Globus pallidus (tissue), 1 donor: ENCODE data around the gene CST6.

Experiments used
- DNase-seq: peaks from one replicate; pipeline ENCODE4 v3.0.0-alpha.2; 2015; ENCODE audit warnings: low spot score

CST6 gene

DNA sequence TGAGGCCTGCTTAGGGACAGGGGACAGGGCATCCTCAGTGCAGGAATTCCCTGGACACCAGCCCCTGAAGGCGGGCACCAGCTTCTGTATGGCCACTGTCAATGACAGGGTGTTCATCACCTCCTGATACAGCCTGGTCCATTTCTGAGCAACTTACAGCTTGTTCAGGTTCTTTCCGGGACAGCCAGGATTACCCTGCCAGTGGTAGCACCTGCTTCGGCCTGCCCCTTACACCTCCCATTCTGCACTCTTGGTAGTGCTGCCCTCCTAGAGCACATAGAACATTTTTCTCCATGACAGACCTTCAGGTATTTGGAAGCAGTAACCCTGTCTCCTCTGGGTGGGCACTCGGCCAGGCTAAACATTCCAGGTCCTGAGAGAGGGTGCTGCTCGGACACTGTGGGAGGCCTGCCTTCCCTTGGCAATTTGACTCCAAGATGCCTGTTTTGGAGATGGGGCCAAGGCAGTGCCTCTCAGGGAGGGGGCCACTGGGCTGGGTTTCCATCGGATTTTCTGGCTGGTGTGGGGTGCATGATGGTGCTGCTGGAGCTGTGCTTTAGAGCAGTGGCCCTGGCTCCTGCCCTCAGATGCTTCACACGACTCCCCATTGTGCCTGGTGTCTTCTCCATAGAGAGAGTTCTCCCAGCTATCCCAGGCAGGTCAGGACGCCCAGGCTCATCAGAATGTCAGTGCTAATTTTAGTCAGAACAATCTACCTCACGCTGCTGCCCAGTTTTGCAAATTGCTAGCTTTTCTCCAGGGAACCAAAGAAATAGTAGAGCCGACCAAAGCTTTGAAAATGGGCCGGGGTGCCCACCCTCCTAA is 35.9 kb downstream of the CST6 start:
- no peak for DNase-seq

DNA sequence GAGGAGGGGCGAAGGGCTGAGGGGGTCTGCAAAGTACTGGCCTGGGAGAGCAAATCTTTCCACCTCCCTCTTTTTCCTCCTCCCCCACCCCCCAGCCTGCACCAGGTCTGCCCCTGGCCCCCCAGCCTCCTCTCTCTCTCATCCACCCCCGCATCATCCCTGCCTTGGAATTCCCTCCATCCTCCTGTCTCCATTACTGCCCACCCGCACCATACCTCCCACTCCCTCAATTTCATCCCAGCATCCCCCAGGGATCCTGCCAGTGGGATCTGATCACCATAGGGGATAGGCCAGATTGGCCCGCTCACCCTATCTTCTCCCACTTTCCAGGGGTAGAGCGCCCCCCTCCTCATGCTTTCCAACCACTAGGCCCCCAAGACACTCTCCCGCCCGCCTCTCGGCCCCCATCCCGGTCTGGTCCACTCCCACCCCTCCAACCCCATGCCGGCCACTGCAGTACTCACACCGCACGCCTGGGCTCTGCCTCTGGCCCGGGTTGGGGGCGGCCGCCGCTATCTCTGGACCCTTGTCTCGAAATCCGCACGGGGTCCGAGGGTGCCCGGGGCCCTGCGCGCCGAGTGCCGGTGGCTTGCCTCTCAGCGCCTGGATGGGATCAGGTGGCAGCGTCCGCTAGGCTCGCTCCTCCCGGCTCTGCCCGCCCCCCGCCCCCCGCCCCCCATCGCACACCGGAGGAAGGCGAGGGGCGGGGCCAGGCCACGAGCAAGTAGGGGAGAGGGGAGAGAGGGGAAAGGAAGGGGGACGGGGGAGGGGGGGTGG is 36.9 kb downstream of the CST6 start, which contains the start of gene GAL3ST3:
Gene GAL3ST3 (minus strand): TSS at position 615 of the 777 bp plus-strand sequence. CDS start 3,746 bp downstream, outside the sequence.
- DNase-seq: no peak

DNA sequence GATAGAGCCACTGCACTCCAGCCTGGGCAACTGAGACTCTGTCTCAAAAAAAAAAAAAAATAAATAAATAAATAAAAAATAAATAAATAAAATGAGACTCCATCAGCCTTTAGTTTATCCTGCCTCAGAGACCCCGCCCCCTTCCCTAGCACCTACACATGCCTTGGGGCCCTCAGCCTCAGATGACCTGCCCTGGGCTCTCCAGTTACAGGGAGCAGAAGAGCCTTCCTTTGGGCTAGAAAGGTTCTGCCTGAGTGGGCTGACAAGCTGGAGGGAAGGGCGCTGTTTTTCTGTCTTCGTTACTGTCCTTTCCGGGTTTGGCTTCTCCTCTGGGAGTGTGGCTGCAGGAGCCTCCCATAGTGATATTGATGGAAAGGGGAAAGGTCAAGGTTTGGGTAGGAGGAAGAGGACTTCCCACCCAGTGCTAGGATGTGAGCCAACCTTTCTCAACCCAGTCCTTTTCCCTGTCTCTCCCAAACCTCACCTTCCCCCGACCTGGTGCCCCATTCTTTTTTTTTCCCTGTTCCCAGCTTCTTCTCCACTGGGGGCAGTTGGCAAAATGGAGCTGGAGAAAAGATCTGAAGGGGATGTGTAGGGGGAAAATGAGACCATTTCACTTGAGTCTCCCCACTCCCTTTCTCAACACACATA is 38.9 kb downstream of the CST6 start:
- DNase-seq: no peak

DNA sequence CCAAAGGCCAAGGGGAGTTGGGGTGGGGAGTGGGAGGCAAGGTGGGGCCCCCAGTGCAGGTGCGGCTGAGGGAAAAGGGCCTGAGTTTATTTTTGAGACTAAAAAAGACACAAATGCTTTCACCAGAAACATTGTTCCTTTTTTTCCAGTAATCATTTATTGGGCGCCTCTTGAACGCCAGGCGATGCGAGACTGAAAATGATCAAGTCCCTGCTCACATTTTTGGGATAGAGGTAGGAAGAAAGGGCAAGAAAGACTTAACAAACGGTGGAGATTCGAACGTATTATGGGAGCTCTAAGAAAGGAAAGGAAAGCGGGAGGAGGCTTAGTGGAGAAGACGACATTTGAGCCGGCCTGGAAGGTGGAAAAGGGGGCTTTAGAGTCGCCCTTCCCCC is 39.6 kb downstream of the CST6 start:
- DNase-seq: no peak

DNA sequence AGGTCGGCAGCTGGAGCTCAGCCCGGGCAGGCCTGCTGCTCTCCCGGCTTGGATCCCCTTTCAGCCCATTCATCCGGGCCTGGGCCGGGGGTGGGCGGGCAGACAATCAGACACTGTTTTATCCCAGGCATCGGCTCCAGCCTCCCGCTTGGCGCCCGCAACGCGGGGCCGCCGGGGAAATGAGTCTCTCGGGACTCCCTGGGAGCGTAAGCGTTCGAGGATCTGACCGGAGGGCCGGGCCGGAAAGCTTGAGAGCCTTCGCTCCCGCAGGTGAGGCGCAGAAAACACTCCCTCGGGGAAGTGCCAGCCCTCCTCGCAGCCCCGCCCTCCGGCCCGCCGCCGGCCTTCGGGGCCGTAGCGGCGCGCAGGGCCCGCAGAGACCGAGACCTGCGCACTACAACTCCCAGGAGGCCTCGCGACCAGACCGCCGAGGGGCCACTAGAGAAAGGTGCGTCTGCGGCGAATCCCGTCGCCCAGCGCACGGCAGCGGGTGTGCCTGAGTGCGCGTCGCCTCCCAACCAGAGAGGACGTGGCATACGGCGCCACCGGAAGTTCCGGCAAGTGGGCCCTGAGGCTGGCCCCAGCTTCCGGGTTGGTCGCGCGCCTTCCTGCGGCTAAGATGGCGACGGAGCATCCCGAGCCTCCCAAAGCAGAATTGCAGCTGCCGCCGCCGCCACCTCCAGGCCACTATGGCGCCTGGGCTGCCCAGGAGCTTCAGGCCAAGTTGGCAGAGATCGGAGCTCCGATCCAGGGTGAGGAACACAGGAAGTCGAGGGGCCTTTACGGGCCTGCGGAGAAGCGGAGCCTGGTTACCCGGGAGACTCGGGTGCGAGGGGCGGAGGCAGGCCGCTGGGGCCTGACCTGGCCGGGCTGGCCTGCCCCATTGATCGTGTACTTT is 40.2 kb downstream of the CST6 start, which contains the start of gene SF3B2:
Gene SF3B2 (plus strand): TSS at position 599 of the 898 bp plus-strand sequence. CDS start 21 bp downstream, at position 620.
- DNase-seq: peak; percentile 99

DNA sequence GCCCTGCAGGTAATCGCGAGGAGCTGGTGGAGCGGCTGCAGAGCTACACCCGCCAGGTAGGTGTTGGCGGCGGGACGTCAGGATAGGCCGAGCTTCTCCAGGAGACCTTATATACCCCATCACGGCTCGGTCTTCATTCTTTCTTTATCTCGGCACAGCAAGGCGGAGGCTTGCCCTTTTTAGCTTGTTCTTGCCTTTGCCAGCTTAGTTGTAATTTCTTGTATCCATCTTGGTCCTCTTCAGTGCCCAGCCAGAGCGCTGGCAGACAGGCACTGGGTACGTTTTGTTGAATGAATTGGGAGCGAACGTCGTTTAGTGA is 40.8 kb downstream of the CST6 start:
- no peak for DNase-seq

DNA sequence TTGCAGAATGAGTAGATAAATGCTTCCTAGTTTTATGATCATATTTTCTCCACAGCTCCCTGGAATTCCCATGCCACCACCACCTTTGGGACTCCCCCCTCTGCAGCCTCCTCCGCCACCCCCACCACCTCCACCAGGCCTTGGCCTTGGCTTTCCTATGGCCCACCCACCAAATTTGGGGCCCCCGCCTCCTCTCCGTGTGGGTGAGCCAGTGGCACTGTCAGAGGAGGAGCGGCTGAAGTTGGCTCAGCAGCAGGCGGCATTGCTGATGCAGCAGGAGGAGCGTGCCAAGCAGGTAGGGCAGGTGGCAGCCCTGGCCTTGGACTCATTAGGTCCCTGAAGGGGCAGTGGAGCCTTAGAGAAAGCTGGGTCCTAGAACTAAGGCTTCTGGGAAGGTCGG is 43.2 kb downstream of the CST6 start:
- no peak for DNase-seq

DNA sequence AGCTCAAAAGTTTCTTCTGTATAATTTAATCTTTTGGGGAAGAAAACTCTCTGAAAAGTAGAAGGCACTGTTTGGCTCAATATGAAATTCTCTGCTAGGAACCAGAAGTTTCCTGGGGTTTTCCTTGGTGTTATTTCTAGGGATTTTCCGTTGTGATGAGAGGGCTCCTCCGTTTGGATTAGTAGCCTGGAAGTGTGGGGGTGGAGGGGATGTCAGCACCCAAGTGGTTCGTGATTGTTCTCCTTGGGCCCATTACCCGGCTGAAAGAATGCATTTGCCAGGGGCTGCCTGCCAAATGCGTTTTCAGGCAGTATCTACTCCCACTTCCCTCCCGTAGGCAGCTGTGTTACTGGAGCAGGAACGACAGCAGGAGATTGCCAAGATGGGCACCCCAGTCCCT is 44.7 kb downstream of the CST6 start:
- DNase-seq: no peak

DNA sequence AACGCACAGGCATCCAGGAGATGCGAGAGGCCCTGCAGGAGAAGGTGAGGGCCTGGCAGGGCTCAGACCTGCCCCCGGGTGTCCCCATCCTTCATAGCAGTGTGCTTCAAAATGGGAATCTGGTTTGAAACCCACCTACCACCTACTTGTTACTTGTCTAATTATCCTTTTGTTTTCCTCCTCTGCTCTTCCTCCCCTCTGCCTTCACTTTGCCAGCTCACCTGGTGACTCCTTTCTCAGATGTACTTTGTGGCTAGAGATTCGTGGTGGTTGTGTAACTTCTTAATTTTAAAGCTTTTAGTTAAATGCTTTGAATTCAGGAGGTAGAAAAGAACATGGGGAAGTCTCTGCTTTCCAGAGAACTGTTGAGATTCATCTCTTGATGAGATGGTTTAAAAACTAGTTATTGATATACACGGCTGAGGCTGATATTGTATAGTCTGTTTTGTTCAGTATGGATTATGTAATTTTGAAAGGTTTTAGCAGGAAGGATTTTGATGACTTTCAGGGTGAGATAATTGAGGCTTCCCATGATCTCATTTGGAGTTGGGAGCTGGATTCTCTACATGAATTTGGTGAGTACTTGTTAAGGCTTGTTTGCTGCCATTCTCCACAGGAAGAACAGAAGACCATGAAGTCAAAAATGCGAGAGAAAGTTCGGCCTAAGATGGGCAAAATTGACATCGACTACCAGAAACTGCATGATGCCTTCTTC is 48.3 kb downstream of the CST6 start:
- DNase-seq: no peak

DNA sequence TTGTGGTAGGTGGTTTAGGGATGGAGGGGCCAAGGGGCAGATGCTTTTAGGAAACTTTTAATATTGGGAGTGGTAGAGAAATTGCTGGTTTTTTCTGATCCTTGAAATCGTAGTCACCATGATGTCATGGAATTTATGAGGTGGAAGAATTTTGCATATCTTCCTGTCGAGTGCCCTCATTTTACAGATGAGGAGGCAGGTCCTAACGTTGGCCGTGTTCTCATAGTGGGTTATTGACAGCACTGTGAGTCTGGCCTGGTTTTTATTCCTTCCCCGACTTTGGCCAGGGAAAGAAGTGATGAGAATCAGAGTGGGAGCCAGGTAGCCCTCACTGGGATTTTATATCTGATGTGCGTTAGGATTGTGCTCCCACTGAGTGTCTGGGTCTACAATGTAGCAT is 49.5 kb downstream of the CST6 start:
- DNase-seq: no peak

DNA sequence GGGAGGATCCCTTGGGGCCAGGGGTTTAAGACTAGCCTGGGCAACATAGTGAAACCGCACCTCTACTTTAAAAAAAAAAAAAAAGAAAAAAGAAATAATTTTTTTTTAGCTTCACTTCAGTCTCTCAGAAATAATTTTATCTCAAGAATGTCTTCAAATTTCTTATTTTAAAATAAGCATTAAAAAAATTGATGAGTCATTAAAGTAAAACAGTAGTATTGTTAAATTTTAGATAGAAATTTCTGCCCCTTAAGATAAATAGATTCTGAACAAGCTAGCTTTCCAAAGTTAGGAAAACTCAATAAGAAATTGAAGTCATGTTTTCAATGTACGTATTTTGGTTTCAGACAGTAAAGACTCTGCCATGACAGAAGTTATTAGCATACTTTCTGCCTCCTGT is 50.6 kb downstream of the CST6 start:
- DNase-seq: no peak
